Mammary epithelial cell (primary cell): ENCODE measurements around the gene RTN4.

Experiments
- CTCF ChIP-seq, 2 donors: IDR thresholded peaks in 1 of 2; conservative IDR thresholded peaks in 1 of 2; 2 replicates each; pipeline ENCODE4 v1.5.1; 2011 to 2012; ENCODE audit warnings: inconsistent platforms in 2 of 2, low read length in 2 of 2, mild to moderate bottlenecking in 2 of 2, control low read depth in 1 of 2, low read depth in 1 of 2; ENCODE audit not compliant: insufficient read depth in 1 of 2; ENCODE audit errors: extremely low read depth in 1 of 2
- EZH2 ChIP-seq: IDR thresholded peaks from 2 replicates; pipeline ENCODE4 v1.6.1; 2012; ENCODE audit warnings: low read length, inconsistent platforms, borderline replicate concordance

GRCh38 chr2:55084641-55085040 lies 34.4 kb upstream of the RTN4 start:
- TF ChIP-seq CTCF (conservative IDR thresholded peaks at IDR 0.05 in 1 of 2, IDR thresholded peaks at IDR 0.05 in 1 of 2; ENCODE audit: extremely low read depth in 1 of 2, insufficient read depth in 1 of 2, low read depth in 1 of 2, low read length in 2 of 2) (no peak), EZH2 (no peak)
